NCI-H345 (cell line): ENCODE data around the gene ZNF629.

ENCODE experiments used
- DNase-seq: peaks from one replicate; lab custom pipeline; 2025; lab: John Stamatoyannopoulos, UW

Gene ZNF629

DNA sequence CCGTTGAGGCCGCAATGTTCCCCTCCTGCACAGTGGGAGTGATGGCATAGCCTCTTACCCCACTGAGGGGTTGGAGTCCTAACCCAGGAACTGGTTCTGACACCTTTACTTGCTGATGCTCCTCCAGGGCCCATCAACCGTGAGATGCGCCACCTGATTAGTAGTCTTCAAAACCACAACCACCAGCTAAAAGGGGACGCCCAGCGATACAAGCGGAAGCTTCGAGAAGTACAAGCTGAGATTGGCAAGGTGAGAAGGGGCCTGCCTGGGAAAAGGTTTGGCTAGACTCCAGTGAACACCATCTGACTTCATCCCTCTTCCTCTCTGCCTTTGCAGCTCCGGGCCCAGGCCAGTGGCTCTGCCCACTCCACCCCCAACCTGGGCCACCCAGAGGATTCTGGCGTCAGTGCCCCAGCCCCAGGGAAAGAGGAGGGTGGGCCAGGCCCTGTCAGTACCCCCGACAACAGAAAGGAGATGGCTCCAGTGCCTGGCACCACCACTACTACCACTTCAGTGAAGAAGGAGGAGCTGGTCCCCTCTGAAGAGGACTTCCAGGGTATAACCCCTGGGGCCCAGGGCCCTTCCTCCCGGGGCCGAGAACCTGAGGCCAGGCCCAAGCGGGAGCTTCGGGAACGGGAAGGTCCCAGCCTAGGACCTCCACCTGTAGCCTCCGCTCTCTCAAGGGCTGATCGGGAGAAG, 19.1 kb downstream of the ZNF629 start:
- no peak for DNase-seq

DNA sequence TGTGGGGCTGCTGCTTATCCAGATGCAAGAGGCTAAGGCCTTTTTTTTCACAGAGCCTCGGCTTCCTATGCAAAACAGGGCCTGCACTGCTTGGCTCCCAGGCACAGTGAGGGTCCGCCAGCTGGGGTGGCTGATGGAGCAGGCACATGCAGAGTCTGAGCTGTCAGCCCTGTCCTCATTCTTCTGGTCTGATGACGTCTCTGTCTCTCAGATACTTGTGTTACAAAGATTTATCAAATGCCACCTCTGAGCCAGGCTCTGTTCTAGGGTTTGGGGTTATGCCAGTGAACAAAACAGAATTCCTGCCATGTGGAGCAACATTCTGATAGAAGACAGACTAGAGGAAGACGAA, 20.1 kb downstream of the ZNF629 start:
- no peak for DNase-seq

DNA sequence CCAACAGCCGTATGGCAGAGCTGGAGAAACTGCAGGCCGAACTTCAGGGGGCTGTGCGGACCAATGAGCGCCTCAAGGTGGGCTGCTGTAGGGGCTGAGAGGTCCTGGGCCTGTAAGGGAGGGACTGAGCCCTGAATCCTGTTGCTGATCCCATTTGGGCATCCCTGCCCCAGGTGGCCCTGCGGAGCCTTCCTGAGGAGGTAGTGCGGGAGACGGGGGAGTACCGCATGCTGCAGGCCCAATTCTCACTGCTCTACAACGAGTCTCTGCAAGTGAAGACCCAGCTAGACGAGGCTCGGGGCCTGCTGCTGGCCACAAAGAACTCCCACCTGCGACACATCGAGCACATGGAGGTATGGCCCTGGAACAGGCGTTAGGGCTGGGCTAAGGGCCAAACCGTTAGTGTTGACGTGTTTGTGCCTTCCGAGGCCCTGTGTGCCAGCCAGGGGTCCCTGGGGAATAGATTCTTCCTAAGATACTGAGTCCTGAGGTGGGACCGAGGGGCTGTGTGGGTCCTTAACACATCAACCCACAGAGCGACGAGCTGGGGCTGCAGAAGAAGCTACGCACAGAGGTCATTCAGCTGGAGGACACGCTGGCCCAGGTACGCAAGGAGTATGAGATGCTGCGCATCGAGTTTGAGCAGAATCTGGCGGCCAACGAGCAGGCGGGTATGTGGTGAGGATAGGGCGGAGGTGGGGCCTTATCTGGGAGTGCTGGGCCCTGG, 20.6 kb downstream of the ZNF629 start:
- DNase-seq, result no peak

DNA sequence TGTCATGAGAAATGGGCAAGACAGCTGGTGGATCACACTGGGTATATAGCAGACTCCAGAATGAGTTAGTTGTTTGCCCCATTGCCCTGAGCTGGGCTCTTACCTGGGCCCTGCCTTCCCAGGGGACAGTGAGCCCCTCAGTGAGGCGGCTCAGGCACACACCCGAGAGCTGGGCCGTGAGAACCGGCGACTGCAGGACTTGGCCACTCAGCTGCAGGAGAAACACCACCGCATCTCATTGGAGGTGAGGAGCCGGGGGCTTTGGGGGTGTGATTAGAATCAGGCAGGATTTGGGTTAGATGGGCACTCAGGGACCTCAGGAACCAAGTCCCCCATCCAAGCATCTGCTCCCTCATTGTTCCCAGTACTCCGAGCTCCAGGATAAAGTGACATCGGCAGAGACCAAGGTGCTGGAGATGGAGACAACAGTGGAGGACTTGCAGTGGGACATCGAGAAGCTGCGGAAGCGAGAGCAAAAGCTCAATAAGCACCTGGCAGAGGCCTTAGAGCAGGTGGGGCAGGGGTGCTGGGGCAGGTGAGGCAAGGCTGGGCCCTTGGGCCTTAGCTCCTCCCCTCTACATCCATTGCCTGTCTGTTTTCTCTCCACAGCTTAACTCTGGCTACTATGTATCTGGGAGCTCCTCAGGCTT, 22.1 kb downstream of the ZNF629 start:
- no peak for DNase-seq

- DNase-seq, result no peak
Observed at GRCh38 chr16:30764086-30764485, 22.9 kb downstream of the ZNF629 start.

DNA sequence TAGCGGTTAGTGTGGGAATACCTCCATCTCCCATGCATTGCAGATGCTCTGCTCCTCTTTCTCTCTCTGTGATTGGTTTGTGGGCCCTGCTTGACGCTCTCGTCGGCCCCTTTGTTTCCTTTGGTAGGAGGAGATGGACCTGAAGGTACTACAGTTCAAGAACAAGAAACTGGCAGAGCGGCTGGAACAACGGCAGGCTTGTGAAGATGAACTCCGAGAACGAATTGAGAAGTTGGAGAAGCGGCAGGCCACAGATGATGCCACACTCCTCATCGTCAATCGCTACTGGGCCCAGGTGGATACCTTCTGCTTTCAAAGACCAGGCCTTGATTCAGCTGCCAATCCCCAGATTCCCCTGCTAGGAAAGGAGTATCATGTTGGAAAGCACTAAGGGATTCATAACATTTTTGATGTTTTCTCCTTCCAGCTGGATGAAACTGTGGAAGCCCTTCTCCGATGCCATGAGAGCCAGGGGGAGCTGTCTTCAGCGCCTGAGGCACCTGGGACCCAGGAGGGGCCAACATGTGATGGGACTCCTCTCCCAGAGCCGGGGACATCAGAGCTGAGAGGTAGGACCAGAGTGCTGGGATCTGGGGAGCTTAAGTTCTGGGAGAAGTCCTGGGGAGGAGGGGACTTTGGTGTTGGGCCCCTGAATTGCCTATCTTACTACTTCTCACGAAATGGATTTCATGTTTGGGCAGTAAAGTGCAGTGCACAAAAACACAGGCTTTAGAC, 23.8 kb downstream of the ZNF629 start:
- DNase-seq, result no peak

GRCh38 chr16:30761928-30762902, 24.8 kb downstream of the ZNF629 start, which contains the start of the genes CFAP119 and RNF40:
Gene CFAP119 (minus strand): TSS chr16:30762062. CDS start chr16:30761748, 314 bp downstream.
Gene RNF40 (plus strand): TSS chr16:30762322. CDS start chr16:30762546, 224 bp downstream.
- peak; percentile 99 for DNase-seq

GRCh38 chr16:30761427-30761927, 25.5 kb downstream of the ZNF629 start:
- DNase-seq, result peak; percentile 61

DNA sequence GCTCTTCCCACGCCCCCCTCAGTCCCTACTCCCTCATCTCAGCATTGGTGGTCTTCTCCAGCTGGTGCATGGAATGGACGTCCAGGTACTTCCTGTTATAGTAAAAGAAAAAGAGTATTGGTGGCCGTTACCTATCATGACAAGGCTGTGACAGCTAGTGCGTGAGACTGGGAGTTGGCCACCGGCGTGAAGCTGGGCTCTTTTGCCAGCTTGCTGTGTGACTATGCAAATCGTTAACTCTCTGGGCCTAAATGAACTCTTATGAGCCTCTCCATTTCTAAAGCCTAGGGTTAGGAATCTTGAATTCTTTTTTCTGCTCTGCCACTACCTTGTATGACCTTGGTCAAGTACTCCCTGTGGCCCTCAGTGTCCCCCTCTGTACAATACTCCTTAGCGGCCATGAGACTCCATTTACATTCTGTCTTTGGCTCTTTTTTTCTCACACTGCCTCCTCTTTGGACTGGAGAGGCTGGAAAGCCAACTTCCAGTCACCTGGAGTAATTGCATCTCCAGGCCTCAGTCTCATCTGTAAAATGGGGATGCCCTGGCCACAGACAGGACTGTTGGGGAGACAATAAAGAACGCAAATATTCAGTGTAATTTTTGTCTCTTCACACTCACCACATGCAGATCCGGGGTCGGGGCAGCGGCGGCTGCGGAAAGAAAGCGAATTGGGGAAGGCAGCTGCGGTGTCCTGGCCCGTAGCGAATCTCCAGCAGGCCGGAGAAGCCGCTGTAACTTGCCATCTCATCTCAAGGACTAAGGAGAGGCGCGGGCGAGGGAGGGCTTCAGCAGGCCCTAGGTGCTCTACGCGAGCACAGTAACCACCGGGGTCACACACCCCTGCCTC, 26.2 kb downstream of the ZNF629 start:
- DNase-seq, result no peak

DNA sequence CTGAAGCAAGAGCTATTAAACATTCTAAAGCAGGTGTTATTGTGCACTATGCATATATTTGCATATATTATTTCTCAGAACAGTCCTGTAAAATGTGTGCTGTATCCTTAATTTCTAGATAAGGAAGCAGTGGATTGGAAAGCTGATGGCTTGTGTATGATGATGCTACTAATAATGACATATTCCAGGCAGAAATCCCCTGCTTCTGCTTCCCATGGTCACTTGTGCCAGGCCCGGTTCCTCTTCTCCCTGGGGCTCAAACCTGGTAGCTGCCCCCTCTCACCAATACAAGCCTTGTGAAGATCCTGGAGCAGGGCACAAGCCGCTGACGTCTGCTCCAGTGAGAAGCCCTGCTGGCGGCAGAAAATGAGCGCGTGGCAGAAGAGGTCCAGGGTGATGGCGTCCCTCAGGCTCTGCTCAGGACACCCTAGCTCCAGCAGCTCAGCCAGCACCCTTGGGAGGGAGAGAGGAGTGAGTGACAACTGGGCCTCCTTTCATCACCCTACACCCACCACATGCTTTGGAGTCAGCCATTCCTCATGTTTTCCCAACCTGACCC, 26.9 kb downstream of the ZNF629 start:
- no peak for DNase-seq

DNA sequence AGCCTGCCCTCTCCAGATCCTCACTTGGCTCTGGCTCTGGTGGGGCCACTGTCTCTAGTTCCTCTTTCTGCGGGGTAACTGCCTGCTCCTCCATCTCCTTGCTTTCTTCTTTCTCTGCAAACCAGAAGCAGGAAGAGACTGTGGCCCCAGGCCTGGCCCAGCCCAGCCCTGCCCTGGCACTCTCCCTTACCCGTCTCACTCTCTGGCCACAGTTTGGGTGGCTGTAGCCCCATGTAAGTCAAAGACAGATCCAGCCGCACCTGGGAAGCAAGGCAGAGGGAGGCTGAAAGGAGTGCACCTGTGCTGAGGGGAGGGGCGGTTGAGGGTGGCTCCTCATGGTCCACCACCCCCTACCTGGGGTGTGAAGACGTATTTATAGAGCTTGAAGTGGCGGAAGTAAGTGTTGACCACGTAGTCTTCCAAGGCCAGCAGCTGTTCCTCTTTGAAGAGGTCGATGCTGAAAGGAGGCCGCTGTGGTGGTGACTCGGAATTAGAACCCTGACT, 28.0 kb downstream of the ZNF629 start:
- no peak for DNase-seq

GRCh38 chr16:30757316-30757715, 29.7 kb downstream of the ZNF629 start:
- DNase-seq, result no peak

DNA sequence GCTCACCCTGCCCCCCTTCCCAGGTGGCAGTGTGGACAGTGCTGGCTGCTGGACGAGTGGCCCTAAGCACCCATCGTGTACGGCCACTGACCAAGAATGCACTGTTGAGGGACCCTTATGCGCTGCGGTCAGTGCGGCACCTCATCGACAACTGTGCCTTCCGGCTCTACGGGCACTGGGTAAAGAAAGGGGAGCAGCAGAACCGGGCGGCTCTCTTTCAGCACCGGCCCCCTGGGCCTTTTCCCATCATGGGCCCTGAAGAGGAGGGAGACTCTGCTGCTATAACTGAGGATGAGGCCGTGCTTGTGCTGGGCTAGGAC, 30.3 kb downstream of the ZNF629 start:
- no peak for DNase-seq

DNA sequence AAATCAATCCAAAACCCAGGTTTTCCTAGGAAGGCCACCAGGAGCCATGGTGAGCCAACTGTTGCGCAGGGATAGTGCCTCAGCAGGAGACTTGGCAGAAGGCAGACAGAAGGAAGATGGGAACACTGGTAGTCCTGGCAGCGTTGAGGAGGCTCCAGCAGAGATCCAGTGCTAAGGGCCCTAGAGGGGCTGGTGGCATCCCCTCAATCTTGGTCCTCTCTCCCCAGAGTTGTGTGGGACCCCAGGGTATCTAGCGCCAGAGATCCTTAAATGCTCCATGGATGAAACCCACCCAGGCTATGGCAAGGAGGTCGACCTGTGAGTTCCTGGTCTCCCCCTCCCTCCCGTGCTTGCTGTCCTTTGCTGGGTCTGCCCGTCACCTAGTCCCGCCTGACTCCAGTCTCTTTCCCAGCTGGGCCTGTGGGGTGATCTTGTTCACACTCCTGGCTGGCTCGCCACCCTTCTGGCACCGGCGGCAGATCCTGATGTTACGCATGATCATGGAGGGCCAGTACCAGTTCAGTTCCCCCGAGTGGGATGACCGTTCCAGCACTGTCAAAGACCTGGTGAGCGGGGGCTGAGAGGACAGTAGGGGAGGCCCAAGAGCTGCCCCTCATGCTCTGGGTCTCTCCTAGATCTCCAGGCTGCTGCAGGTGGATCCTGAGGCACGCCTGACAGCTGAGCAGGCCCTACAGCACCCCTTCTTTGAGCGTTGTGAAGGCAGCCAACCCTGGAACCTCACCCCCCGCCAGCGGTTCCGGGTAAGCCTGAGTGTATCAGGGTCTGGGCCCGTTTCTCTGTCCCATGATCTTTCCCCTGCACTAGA, 30.8 kb downstream of the ZNF629 start:
- no peak for DNase-seq

GRCh38 chr16:30753596-30753995, 33.4 kb downstream of the ZNF629 start:
- DNase-seq, result no peak

GRCh38 chr16:30750876-30751465, 36.0 kb downstream of the ZNF629 start:
- DNase-seq, result no peak

DNA sequence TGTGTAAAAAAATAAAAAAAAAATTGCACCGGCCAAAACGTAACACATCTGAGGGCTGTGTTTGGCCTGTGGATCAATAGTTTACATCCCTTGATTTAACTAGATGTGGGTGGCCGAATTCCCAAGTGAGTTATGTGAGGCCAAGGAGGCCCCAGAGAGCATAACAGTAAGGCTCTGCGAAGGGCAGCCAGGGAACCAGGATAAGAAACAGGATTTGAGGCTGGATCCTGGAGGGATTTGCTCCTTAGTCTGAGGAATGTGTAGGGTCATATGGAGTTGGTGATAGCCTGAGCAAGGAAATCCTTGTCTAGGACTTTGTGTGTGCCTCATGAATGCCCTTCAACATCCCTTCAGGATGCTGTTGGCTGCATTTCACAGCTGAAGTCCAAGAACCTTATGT, 36.8 kb downstream of the ZNF629 start:
- no peak for DNase-seq
